SK-N-MC (cell line): ENCODE results near the gene LIG3.

ENCODE experiments used
- EZH2 ChIP-seq: fragments of 200-600 bp; sonication (generic); IDR thresholded peaks from one replicate; pipeline ENCODE4 v1.6.1; 2017; ENCODE audit warnings: antibody characterized with exemption
- POLR2AphosphoS5 ChIP-seq: IDR thresholded peaks from 2 replicates; pipeline ENCODE4 v1.6.1; 2012; ENCODE audit warnings: mild to moderate bottlenecking, low read depth, low read length, borderline replicate concordance

DNA sequence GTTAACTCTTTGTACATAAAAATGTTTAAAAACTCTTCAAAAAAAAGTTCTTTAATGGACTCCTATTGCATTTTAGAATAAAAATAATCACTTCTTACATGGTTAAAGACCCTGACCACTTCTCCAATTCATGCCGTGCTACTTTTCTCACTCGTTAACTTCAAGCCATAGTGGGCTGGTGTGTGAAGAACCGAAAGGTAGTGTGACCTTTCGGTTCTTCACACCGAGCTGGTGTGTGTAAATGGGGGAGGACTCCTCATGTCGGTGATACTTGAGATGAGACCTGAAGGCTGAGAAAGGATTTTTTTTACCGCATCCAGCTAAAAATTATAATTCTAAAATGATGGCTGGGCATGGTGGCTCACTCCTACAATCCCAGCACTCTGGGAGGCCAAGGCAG, 61.1 kb downstream of the LIG3 start:
- TF ChIP-seq EZH2: no peak
- TF ChIP-seq POLR2AphosphoS5: no peak
